ENCODE measurements around the gene PRKAG2. TPM values are rescaled to one million over a fixed set of nuclear protein-coding genes. Genes with fewer than 3 reads are reported as not detected.

PRKAG2 gene
- total RNA-seq, 1 donor from 2014 or later = 20.6 TPM

DNA sequence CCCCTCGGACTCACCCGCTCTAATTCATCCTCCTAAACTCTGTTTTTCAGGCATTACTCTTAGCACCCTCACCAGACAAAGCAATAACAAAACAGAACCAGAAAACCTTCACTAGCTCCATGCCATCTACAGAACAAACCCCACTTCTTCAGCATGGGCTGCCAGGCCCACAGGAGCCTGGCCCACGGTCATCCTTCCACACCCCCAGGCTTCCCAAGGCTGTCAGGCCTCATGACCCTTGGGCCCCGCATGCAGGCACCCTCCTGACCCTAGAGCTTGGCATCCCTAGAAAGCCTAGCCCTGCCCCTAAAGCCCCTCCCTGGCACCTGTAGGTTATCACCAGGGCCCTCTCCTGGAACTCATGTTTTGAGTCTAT, 59.6 kb downstream of the PRKAG2 start:
- H3K9me3 Mint-ChIP-seq (ENCODE audit: low read depth) = no peaks in the 10 kb centered on the region
- H3K27me3 Mint-ChIP-seq = peaks cover 57% of the 10 kb centered on the region
- TF ChIP-seq, protein P1, sequence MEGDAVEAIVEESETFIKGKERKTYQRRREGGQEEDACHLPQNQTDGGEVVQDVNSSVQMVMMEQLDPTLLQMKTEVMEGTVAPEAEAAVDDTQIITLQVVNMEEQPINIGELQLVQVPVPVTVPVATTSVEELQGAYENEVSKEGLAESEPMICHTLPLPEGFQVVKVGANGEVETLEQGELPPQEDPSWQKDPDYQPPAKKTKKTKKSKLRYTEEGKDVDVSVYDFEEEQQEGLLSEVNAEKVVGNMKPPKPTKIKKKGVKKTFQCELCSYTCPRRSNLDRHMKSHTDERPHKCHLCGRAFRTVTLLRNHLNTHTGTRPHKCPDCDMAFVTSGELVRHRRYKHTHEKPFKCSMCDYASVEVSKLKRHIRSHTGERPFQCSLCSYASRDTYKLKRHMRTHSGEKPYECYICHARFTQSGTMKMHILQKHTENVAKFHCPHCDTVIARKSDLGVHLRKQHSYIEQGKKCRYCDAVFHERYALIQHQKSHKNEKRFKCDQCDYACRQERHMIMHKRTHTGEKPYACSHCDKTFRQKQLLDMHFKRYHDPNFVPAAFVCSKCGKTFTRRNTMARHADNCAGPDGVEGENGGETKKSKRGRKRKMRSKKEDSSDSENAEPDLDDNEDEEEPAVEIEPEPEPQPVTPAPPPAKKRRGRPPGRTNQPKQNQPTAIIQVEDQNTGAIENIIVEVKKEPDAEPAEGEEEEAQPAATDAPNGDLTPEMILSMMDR (IDR thresholded peaks at IDR 0.05; ENCODE audit: unreplicated experiment) = no peak
- no peak overlapping the region for H3K27ac Mint-ChIP-seq
- peaks cover 46% of the 10 kb centered on the region for H3K4me1 Mint-ChIP-seq (ENCODE audit: low read depth)
- no peak for DNase-seq (ENCODE audit: low spot score, unreplicated experiment)
- H3K36me3 Mint-ChIP-seq (ENCODE audit: insufficient read depth) = no peaks in the 10 kb centered on the region
- H3K4me3 Mint-ChIP-seq (ENCODE audit: low read depth) = no peak overlapping the region

DNA sequence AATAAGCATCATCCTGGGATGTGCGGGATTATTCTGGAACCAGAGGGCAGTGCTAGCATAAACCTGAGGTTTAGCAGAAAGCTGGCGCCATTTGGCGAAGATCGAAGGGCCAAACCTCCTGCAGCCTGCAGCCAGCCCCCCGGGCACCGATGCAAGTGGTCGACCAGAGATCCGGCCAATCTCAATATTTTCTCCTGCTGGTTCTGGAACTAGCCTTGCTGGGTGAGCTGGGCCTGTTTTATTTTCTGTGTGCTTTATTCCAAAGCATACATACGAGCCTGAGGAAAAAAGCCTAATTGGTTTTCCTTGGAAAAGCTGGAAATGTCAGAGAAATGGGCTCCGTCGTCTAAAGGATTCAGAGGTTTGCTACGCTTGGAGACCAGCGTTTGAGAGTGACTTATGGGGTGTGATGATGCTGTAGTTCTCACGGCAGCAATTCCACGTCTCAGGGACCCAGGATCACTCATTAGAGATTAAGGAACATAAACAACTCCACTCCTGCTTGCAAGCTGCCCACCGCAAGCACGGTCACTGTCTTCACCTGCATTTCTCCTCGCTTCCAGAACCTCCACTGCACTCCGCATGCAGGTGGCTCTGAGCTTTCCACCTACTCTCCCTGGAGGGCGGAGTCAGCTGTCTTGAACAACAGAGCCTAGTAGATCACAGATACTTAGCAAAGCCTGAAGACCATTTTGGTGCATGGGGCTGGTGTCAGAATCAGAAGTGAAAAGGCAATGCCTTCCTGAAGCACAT, 60.2 kb downstream of the PRKAG2 start:
- no peaks in the 10 kb centered on the region for H3K9me3 Mint-ChIP-seq (ENCODE audit: low read depth)
- H3K27ac Mint-ChIP-seq = no peak overlapping the region
- H3K4me3 Mint-ChIP-seq (ENCODE audit: low read depth) = no peak overlapping the region
- H3K4me1 Mint-ChIP-seq (ENCODE audit: low read depth) = peaks cover 48% of the 10 kb centered on the region
- peaks cover 61% of the 10 kb centered on the region for H3K27me3 Mint-ChIP-seq
- TF ChIP-seq, protein P1 (IDR thresholded peaks at IDR 0.05; ENCODE audit: unreplicated experiment) = no peak
- no peaks in the 10 kb centered on the region for H3K36me3 Mint-ChIP-seq (ENCODE audit: insufficient read depth)
- DNase-seq (ENCODE audit: low spot score, unreplicated experiment) = no peak

GRCh38 chr7:151815419-151815818, 61.5 kb downstream of the PRKAG2 start:
- no peak for DNase-seq (ENCODE audit: low spot score, unreplicated experiment)
- Mint-ChIP-seq H3K9me3 (ENCODE audit: low read depth) (no peaks in the 10 kb centered on the region), H3K36me3 (ENCODE audit: insufficient read depth) (no peaks in the 10 kb centered on the region), H3K27me3 (peaks cover 64% of the 10 kb centered on the region), H3K4me3 (ENCODE audit: low read depth) (no peak overlapping the region), H3K27ac (no peak overlapping the region), H3K4me1 (ENCODE audit: low read depth) (peaks cover 46% of the 10 kb centered on the region)
- TF ChIP-seq, protein P1 (IDR thresholded peaks at IDR 0.05; ENCODE audit: unreplicated experiment) = no peak

DNA sequence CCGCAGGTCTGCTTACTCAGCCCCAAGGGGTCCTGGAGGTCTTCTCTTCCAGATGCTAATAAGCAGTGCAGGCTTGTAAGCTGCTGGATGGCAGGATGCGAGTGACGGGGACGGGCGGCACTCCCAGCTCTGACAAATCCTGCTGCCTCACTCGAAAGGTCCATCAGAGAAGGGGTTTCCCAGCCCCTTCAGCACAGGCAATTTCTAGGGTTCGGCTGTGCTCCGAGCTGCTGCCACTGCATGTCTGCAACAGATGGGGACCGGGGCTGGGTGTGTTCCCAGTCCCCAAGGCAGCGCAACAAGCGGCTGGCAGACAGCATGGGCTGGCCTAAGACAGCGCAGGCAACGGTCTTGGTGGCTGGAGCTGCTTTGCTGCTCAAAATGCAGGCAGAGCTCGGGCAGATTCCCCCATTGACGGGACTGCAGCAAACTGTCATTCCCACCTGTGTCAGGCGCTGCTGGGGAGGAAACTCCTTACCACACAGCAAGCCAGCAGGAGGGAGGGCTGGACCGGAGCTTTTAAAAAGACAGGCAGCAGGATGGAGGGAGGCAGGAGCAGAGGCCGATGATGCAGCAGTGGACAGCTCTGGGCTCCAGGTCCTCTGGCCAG, 62.4 kb downstream of the PRKAG2 start:
- Mint-ChIP-seq H3K36me3 (ENCODE audit: insufficient read depth) (no peaks in the 10 kb centered on the region), H3K4me1 (ENCODE audit: low read depth) (peaks cover 41% of the 10 kb centered on the region), H3K27me3 (peaks cover 71% of the 10 kb centered on the region), H3K4me3 (ENCODE audit: low read depth) (no peak overlapping the region), H3K9me3 (ENCODE audit: low read depth) (no peaks in the 10 kb centered on the region), H3K27ac (no peak overlapping the region)
- DNase-seq (ENCODE audit: low spot score, unreplicated experiment) = no peak
- TF ChIP-seq, protein P1 (IDR thresholded peaks at IDR 0.05; ENCODE audit: unreplicated experiment) = no peak

DNA sequence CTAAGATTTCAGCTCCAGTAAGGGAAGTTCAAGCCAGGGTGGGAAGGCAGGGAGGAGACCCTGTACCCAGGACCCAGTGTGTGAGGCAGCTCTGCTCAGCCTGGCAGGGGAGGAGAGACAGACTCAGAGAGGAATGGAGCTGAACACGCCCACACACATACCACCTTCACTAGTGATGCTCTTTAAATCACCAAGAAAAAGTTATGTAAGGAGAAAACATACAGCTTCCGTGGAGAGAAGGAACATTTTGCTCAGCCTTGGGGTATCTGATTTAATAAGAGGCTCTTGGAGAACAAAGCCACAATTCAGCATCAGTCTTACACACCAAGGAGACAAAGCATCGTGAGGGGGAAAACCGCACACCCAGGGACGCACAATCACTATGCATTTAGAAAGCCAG, 62.9 kb downstream of the PRKAG2 start:
- H3K27ac Mint-ChIP-seq = no peak overlapping the region
- H3K27me3 Mint-ChIP-seq = peaks cover 71% of the 10 kb centered on the region
- H3K9me3 Mint-ChIP-seq (ENCODE audit: low read depth) = no peaks in the 10 kb centered on the region
- no peak for DNase-seq (ENCODE audit: low spot score, unreplicated experiment)
- TF ChIP-seq, protein P1 (IDR thresholded peaks at IDR 0.05; ENCODE audit: unreplicated experiment) = no peak
- peaks cover 35% of the 10 kb centered on the region for H3K4me1 Mint-ChIP-seq (ENCODE audit: low read depth)
- no peak overlapping the region for H3K4me3 Mint-ChIP-seq (ENCODE audit: low read depth)
- H3K36me3 Mint-ChIP-seq (ENCODE audit: insufficient read depth) = no peaks in the 10 kb centered on the region
